Neural progenitor cell (in vitro differentiated cells): ENCODE data around the gene CCR4. TPM values are rescaled to one million over a fixed set of nuclear protein-coding genes. Genes with fewer than 3 reads are reported as not detected.
"Not testable (repeated sequence)": the region's sequence is repeated elsewhere in the genome, so short reads cannot be mapped to it uniquely, and the experiment has no call there.

Source experiments
- DNase-seq: peaks from one replicate; pipeline ENCODE4 v3.0.0-alpha.2; 2016; ENCODE audit warnings: low spot score
- H2AFZ ChIP-seq: fragments of 200-600 bp; sonication (generic); replicated peaks from 2 replicates; pipeline ENCODE4 v1.6.1; 2016; ENCODE audit warnings: antibody characterized with exemption
- H3F3A ChIP-seq: fragments of 200-600 bp; sonication (generic); 2 replicates; pipeline ENCODE4 v1.6.1; 2016; ENCODE audit warnings: antibody characterized with exemption, low read depth
- H3K27ac ChIP-seq: fragments of 200-600 bp; sonication (generic); 2 replicates; pipeline ENCODE4 v1.5.1; 2016; ENCODE audit warnings: mild to moderate bottlenecking
- H3K27me3 ChIP-seq: fragments of 200-600 bp; sonication (generic); 2 replicates; pipeline ENCODE4 v1.6.1; 2016; ENCODE audit warnings: mild to moderate bottlenecking, moderate library complexity
- H3K36me3 ChIP-seq: fragments of 200-600 bp; sonication (generic); 2 replicates; pipeline ENCODE4 v1.5.1; 2016
- H3K4me1 ChIP-seq: fragments of 200-600 bp; sonication (generic); 2 replicates; pipeline ENCODE4 v1.6.1; 2016; ENCODE audit warnings: mixed run types
- H3K4me2 ChIP-seq: fragments of 200-600 bp; sonication (generic); 2 replicates; pipeline ENCODE4 v1.6.1; 2016
- H3K4me3 ChIP-seq: fragments of 200-600 bp; sonication (generic); 2 replicates; pipeline ENCODE4 v1.5.1; 2016
- H3K79me2 ChIP-seq: fragments of 200-600 bp; sonication (generic); 2 replicates; pipeline ENCODE4 v1.6.1; 2016; ENCODE audit warnings: low read depth
- H3K9ac ChIP-seq: fragments of 200-600 bp; sonication (generic); 2 replicates; pipeline ENCODE4 v1.6.1; 2016
- H3K9me3 ChIP-seq: fragments of 200-600 bp; sonication (generic); 2 replicates; pipeline ENCODE4 v1.5.1; 2016; ENCODE audit warnings: low read depth
- H4K20me1 ChIP-seq: fragments of 200-600 bp; sonication (generic); 2 replicates; pipeline ENCODE4 v1.6.1; 2016; ENCODE audit warnings: low read depth
- H3K27ac Mint-ChIP-seq: 3 replicates; pipeline ENCODE4 v1.8.0; 2021; ENCODE audit warnings: mixed read lengths
- H3K27me3 Mint-ChIP-seq: 2 replicates; pipeline ENCODE4 v1.8.0; 2022; ENCODE audit warnings: low read depth, mild to moderate bottlenecking, inconsistent platforms, moderate library complexity, mixed read lengths; ENCODE audit not compliant: insufficient read depth
- H3K36me3 Mint-ChIP-seq: 3 replicates; pipeline ENCODE4 v1.8.0; 2021; ENCODE audit warnings: mixed read lengths
- H3K4me1 Mint-ChIP-seq: 3 replicates; pipeline ENCODE4 v1.8.0; 2021; ENCODE audit warnings: mixed read lengths
- H3K4me3 Mint-ChIP-seq: 3 replicates; pipeline ENCODE4 v1.8.0; 2021; ENCODE audit warnings: mild to moderate bottlenecking, moderate library complexity, mixed read lengths
- H3K9me3 Mint-ChIP-seq: 3 replicates; pipeline ENCODE4 v1.8.0; 2020; ENCODE audit warnings: mixed read lengths
- EZH2 ChIP-seq: fragments of 200-600 bp; sonication (generic); IDR thresholded peaks from 2 replicates; pipeline ENCODE4 v1.6.1; 2017; ENCODE audit warnings: antibody characterized with exemption, mild to moderate bottlenecking, moderate library complexity
- EZH2phosphoT487 ChIP-seq: fragments of 200-600 bp; sonication (generic); IDR thresholded peaks from 2 replicates; pipeline ENCODE4 v1.6.1; 2017; ENCODE audit warnings: antibody characterized with exemption
- total RNA-seq: library from RNA; depleted of rRNA; stranded (reverse); fragments of >200 nt; gene quantifications from 2 replicates; pipeline ENCODE4 v1.2.3, GENCODE V29; 2015; ENCODE audit warnings: low replicate concordance
- TF ChIP-seq, protein P1 (sequence below): fragments of 200-600 bp; sonication (generic); IDR thresholded peaks from 2 replicates; pipeline ENCODE4 v1.5.1; 2017; ENCODE audit warnings: antibody characterized with exemption, mild to moderate bottlenecking

Gene CCR4
- total RNA-seq, 1 donor from 2014 or later = not detected

DNA sequence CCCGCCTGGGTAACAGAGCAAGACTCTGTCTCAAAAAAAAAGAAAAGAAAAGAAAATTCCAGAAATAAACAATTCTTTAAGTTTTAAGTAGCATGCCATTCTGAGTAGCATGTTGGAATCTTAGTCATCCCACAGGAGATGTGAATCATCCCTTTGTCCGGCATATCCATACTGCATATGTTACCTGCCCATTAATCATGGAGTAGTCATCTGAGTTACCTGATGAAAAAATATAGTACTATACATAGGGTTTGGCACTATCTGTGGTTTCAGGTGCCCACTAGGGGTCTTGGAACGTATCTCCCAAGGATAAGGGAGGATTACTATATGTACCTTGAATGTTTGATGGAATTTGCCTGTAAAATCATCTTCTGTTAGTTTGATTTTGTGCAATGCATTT is 6.3 kb upstream of the CCR4 start:
- Histone ChIP-seq H3K79me2 (no peaks in the 10 kb centered on the region), H3K4me1 (no peaks in the 10 kb centered on the region), H3K9me3 (no peaks in the 10 kb centered on the region), H3K4me3 (no peak overlapping the region), H4K20me1 (no peaks in the 10 kb centered on the region), H3F3A (peaks cover 12% of the 10 kb centered on the region), H3K27ac (no peak overlapping the region), H3K27me3 (no peaks in the 10 kb centered on the region), H3K36me3 (no peaks in the 10 kb centered on the region), H2AFZ (no peak overlapping the region), H3K4me2 (no peak overlapping the region), H3K9ac (no peak overlapping the region)
- TF ChIP-seq, protein P1, sequence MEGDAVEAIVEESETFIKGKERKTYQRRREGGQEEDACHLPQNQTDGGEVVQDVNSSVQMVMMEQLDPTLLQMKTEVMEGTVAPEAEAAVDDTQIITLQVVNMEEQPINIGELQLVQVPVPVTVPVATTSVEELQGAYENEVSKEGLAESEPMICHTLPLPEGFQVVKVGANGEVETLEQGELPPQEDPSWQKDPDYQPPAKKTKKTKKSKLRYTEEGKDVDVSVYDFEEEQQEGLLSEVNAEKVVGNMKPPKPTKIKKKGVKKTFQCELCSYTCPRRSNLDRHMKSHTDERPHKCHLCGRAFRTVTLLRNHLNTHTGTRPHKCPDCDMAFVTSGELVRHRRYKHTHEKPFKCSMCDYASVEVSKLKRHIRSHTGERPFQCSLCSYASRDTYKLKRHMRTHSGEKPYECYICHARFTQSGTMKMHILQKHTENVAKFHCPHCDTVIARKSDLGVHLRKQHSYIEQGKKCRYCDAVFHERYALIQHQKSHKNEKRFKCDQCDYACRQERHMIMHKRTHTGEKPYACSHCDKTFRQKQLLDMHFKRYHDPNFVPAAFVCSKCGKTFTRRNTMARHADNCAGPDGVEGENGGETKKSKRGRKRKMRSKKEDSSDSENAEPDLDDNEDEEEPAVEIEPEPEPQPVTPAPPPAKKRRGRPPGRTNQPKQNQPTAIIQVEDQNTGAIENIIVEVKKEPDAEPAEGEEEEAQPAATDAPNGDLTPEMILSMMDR = no peak
- no peak for TF ChIP-seq EZH2phosphoT487
- no peak for TF ChIP-seq EZH2
- Mint-ChIP-seq H3K9me3 (peaks cover 10% of the 10 kb centered on the region), H3K27ac (no peak overlapping the region), H3K4me1 (no peaks in the 10 kb centered on the region), H3K4me3 (no peak overlapping the region), H3K27me3 (no peaks in the 10 kb centered on the region), H3K36me3 (no peaks in the 10 kb centered on the region)
- no peak for DNase-seq

DNA sequence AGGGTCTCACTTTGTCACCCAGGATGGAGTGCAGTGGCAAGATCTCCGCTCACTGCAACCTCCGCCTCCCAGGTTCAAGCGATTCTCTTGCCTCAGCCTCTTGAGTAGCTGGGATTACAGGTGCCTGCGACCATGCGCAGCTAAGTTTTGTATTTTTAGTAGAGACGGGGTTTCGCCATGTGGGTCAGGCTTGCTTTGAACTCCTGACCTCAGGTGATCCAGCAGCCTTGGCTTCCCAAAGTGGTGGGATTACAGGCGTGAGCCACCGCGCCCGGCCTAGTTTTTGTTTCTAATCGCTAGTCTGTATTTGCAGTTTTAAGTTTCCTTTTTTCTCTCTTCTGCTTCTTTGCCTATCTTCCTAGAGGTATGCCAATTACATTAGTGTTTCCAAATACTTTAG is 5.8 kb upstream of the CCR4 start:
- H3K27me3 Mint-ChIP-seq, H3K4me2 ChIP-seq, DNase-seq: not testable (repeated sequence)

DNA sequence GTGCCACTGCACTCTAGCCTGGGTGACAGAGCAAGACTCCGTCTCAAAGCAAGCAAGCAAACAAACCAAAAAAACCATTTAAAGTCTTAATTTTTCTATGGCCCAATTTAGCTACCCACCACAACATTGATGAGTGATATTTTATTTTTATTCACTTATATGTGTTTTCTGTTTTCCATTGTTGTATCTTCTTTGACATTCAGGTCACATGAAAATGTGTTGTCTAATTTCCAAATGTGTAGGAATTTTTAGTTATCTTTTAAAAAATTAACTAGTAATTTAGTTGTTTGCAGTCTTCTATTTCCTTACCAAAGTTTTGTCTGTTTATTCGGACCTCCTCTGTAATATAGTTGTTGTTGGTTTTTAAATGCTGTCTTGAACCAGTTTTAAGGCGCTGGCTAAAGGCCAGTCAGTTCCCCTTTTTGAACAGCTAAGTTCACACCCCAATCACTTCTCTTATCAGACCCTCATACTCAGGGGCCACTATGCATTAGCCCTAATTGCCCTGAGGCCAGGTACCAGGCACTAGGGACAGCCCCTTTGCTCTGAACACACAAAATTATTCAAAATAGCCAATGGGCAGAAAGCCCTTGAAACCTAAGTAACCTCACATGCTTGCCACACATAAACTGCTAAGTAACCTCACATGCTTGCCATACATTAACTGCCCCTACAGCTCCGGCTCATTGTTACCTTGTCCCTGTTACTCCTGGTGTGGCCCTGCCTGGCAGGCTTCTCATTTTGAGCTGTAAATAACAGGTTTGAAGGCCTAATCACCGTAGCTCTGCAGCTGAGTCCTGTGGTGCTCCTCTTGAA is 4.3 kb upstream of the CCR4 start:
- H3K4me1 Mint-ChIP-seq = no peaks in the 10 kb centered on the region
- H3K9ac ChIP-seq = no peak overlapping the region
- H2AFZ ChIP-seq = no peak overlapping the region
- H3K36me3 Mint-ChIP-seq = no peaks in the 10 kb centered on the region
- H3K4me3 ChIP-seq = no peak overlapping the region
- no peaks in the 10 kb centered on the region for H3K27me3 ChIP-seq
- H3K9me3 Mint-ChIP-seq = no peaks in the 10 kb centered on the region
- DNase-seq = no peak
- H4K20me1 ChIP-seq = no peaks in the 10 kb centered on the region
- H3K79me2 ChIP-seq = no peaks in the 10 kb centered on the region
- no peaks in the 10 kb centered on the region for H3K4me1 ChIP-seq
- H3K4me2 ChIP-seq = no peak overlapping the region
- H3K27ac Mint-ChIP-seq = no peak overlapping the region
- peaks cover 6% of the 10 kb centered on the region for H3F3A ChIP-seq
- H3K36me3 ChIP-seq = no peaks in the 10 kb centered on the region
- TF ChIP-seq EZH2 (no peak), EZH2phosphoT487 (no peak)
- TF ChIP-seq, protein P1 = no peak
- no peak overlapping the region for H3K4me3 Mint-ChIP-seq
- H3K27ac ChIP-seq = no peak overlapping the region
- H3K27me3 Mint-ChIP-seq = no peaks in the 10 kb centered on the region
- no peaks in the 10 kb centered on the region for H3K9me3 ChIP-seq

More for the DNA sequence above, 5.8 kb upstream of the CCR4 start:
- H3K9ac ChIP-seq, H3K9me3 ChIP-seq, H3K79me2 ChIP-seq, H3K4me1 Mint-ChIP-seq, H2AFZ ChIP-seq, H3K4me3 ChIP-seq, H3K4me1 ChIP-seq, H3K36me3 ChIP-seq, H3K27ac ChIP-seq, H3K27ac Mint-ChIP-seq, H3K4me3 Mint-ChIP-seq, H3K27me3 ChIP-seq, H3K36me3 Mint-ChIP-seq, H4K20me1 ChIP-seq, H3K9me3 Mint-ChIP-seq: not testable (repeated sequence)
- peaks cover 11% of the 10 kb centered on the region for H3F3A ChIP-seq

DNA sequence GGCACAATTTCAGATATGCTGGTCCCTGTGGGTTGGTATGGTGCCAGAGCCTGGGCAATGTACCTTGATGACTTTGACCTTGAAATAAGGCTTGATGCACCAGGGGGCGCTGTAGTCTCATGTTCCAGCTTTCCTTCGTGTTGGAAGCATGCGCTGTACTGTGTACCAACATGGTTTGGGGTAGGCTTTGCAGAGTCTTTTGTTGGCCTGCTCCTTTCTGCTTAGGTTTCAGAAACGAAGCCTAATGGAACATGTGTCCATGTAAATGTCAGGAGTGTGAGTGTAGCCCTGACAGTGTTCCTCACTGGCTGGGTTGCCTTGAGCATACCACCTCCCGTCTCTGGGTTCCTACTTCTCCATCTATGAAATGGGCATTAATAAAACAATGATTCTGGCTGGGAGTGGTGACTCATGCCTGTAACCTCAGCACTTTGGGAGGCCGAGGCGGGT is 3.6 kb upstream of the CCR4 start:
- DNase-seq = peak; percentile 67
- Histone ChIP-seq H3K4me1 (no peaks in the 10 kb centered on the region), H3K36me3 (no peaks in the 10 kb centered on the region), H3K27me3 (no peaks in the 10 kb centered on the region), H3K9me3 (no peaks in the 10 kb centered on the region), H4K20me1 (no peaks in the 10 kb centered on the region), H2AFZ (no peak overlapping the region), H3K27ac (no peak overlapping the region), H3K4me2 (no peak overlapping the region), H3K9ac (no peak overlapping the region), H3K4me3 (no peak overlapping the region), H3K79me2 (no peaks in the 10 kb centered on the region), H3F3A (peaks cover 6% of the 10 kb centered on the region)
- H3K4me3 Mint-ChIP-seq = no peak overlapping the region
- no peak overlapping the region for H3K27ac Mint-ChIP-seq
- no peaks in the 10 kb centered on the region for H3K36me3 Mint-ChIP-seq
- H3K4me1 Mint-ChIP-seq = no peaks in the 10 kb centered on the region
- H3K27me3 Mint-ChIP-seq = no peaks in the 10 kb centered on the region
- no peaks in the 10 kb centered on the region for H3K9me3 Mint-ChIP-seq
- TF ChIP-seq, protein P1 = peak; percentile 79
- TF ChIP-seq EZH2 = no peak
- no peak for TF ChIP-seq EZH2phosphoT487
